SW 1271 (cell line): ENCODE results near the gene PACSIN3.
"Not testable (repeated sequence)": the region's sequence is repeated elsewhere in the genome, so short reads cannot be mapped to it uniquely, and the experiment has no call there.

ENCODE experiments used
- DNase-seq, 2 experiments: peaks; one replicate each; lab custom pipeline; 2025; lab: John Stamatoyannopoulos, UW

Gene PACSIN3

DNA sequence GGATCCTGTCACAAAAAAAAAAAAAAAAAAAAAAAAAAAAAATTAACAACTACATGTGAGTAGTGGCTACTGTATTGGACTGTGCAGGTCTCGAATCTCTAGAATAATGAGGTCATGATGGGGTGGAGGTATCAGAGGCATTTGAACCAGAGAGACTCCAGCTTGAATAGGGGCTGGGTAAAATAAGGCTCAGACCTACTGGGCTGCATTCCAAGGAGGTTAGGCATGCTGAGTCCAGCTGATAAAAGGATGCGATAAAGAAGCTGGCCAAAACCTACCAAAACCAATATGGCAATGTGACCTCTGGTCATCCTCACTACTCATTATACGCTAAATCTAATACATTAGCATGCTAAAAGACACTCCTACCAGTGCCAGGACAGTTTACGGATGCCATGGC lies 5.9 kb upstream of the PACSIN3 start:
- DNase-seq: no peak

DNA sequence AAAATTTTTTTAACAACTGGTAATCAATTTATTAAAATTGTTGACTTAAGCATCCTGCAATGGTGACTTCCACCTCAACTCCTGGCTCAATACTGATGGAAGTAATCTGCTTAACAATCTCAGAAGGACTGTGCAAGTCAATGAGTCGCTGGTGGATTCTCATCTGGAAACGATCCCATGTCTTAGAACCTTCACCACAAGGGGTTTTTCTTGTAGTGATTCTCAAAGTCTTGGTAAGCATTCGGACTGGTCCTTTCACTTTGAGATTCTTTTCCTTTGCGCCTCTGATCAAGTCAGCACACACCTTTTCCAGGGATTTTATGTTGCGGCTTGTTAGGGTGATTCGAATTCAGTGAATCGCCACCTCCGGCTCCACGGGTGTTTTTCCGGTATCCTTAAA lies 4.9 kb upstream of the PACSIN3 start:
- DNase-seq: not testable (repeated sequence)

DNA sequence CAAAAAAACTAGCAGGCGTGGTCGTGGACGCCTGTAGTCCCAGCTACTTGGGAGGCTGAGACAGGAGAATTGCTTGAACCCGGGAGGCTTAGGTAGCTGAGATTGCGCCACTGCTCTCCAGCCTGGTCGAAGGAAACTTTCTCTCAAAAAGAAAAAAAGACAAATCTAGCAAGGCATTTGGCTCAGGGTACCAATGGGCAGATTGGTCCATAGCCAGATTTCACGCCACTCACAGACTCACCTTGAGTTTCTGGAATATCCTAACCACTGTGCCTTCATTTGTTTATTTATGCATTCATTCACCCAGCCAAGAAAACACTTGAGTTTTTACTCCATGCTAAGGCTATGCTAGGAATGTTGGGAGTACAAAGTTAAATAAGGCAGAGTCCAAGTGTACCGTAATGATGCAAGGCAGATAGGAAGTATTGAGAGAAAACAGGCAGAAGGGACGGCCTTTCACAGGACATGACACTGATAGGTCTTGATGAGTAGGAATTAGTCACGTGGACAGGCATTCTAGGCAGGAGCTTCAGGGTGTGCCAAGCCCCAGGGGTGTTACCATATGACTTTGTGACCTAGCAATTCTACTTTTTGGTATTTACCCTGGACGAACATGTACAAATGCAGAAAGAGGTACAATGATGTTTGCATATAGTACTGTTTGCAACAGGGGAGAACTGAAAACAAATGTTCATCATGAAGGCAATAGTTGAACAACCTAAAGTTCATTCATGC lies 3.0 kb upstream of the PACSIN3 start:
- DNase-seq: peak in 1 of 2 experiments; percentile 12

DNA sequence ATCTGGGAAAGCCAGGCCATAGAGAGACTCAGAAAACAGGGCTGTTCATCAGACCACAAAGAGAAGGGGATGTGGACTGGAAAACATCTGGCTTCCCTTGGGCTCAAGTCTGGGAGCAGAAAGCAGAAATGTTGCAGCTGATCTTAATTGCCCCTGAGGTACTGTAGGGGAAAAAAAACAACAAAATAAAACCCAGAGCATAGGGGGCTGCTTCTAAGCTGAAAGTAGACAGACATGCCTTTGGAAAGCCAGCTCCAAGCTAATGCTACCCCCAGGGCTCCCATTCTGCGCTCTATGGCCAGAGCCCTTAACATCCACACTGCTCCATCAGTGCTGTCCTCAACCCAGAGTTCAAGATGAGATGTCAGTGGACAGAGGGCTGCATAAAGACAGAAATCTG lies 2.0 kb upstream of the PACSIN3 start:
- no peak for DNase-seq

- no peak for DNase-seq
Measured at GRCh38 chr11:47187723-47188122, 1.5 kb upstream of the PACSIN3 start.

DNA sequence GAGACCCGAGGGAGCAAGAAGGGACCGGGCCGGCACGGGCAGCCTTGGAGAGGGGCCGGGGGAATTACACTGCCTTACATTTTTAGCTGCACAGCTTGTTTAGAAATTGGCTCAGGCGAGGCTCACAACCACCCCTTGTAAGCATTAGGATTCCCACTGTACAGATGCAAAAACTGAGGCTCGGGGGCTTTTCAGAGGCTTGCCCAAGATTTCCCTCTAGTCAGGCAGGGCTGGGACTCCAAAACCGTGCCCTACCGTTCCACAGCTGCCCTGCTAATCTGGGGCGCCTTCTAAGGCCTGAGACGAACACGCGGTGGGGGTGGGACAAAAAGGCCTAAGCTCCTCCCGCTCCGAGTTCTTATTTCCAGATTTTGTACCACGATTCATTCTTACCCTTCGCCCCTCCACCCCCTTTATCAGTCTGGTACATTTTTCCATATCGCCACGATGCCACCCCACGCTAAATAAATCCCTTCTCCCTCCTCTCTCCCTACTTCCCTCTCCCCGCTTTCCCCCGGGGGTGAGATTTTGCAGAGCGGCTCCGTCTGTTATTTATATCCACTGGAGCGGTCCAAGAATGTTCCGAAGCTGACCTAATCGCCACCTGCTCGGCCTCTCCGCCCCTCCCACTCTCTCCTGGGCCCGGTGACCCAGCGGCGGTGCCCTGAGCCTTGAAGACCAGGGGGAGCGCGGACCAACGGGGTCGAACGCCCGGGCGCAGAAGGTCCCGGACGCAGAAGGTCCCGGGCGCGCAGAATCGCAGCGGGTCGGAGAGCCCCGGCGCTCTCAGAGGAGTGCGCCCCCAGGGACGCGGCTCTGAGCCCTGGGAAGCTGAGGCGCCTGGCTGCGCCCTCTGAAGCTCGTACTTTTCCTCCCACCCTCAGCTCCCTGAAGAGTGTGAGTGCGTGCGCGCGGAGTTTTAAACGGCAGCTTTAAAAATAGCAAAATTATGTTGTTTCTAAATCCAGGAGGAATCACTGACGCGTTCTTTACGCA lies 764 bp upstream of the PACSIN3 start:
- no peak for DNase-seq

DNA sequence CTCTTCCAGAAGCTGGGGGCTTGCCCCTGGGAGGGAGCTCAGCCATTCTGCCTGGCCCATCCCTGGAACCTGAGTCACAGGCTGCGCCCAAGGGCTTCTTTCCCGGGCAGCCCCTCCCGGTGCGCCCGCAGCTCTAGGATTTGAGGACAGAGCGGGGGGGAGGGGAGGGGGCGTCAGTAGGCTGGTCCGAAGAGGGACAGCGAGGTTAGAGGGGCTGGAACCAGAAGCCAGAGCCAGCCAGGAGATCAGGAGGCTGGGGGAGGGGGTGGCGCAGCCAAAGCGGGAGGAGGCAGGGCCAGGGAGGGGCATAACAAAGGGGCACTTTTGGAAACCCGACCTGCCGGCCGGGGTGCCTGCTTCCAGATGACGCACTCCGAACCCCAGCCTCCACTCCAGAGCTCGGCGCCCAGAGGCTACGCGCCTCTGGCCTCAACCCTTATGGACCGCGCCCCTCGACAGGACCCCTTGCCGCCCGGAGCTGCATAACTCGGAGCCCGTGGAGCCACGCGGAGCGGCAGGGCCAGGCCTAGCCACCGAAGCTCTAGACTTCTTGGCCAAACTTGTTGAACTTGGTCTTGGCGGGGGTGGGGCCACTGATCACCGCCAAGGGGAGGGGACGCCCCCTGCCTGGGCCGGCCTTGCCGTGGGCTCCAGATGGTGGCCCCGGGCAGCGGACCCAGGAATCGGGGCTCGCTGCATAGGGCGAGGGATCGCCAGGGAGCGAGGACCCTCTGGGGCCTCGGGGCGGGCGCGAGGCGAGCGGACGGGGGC lies 744 bp downstream of the PACSIN3 start:
- DNase-seq: peak in 1 of 2 experiments; percentile 25

GRCh38 chr11:47184711-47185304 lies 1.4 kb downstream of the PACSIN3 start:
- DNase-seq: no peak

GRCh38 chr11:47183969-47184368 lies 2.3 kb downstream of the PACSIN3 start:
- DNase-seq: no peak

DNA sequence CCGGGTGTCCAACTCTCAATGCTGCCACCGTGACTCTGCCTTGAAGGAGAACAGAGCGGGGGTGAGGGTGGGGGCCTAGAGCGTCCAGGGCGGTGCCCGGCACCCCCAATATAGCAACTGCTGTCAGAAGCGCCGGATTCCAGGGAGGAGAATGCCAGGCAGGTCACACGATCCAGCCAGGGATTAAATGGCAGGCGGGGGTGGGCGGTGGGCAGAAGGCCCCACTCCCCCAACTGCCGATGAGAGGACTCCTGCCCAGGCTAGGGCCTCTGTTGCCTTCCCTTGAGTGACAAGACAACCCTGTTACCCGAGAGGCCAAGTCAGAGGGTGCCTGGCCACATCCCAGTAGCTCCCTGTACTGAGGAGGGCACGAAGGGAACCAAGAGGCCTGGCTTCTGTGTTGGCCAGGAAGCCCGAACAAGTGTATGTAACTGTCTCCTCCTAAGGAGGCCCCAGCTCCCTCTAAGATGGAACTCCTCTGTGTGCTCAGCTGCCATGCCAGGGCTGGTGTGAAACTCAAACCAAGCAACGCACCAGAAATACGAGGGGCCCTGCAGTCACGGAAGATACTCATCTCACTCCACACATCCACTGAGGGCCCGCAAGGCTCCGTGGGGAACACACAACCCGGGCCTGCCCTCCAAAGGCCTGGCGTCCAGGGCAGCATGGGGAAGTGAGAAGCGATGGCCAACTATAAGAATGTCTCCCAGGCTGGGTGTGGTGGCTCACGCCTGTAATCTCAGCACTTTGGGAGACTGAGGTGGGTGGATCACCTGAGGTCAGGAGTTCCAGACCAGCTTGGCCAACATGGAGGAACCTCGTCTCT lies 3.0 kb downstream of the PACSIN3 start:
- no peak for DNase-seq

GRCh38 chr11:47182380-47182779 lies 3.9 kb downstream of the PACSIN3 start:
- DNase-seq: no peak

DNA sequence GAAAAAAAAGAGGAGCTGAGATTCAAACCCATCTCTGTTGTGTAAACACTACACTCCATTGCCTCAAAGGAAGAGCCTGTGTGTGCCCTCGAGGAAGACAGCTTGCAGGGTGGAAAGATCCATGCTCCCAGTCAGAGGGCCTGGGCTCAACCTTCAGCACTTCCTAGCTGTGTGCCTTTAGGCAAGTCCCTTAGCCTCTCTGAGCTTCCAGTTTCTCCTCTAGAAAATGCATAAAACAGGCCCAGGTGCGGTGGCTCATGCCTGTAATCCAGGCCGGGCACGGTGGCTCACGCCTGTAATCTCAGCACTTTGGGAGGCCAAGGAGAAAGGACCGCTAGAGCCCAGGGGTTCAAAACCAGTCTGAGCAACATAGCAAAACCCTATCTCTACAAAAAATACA lies 5.0 kb downstream of the PACSIN3 start:
- DNase-seq: no peak

DNA sequence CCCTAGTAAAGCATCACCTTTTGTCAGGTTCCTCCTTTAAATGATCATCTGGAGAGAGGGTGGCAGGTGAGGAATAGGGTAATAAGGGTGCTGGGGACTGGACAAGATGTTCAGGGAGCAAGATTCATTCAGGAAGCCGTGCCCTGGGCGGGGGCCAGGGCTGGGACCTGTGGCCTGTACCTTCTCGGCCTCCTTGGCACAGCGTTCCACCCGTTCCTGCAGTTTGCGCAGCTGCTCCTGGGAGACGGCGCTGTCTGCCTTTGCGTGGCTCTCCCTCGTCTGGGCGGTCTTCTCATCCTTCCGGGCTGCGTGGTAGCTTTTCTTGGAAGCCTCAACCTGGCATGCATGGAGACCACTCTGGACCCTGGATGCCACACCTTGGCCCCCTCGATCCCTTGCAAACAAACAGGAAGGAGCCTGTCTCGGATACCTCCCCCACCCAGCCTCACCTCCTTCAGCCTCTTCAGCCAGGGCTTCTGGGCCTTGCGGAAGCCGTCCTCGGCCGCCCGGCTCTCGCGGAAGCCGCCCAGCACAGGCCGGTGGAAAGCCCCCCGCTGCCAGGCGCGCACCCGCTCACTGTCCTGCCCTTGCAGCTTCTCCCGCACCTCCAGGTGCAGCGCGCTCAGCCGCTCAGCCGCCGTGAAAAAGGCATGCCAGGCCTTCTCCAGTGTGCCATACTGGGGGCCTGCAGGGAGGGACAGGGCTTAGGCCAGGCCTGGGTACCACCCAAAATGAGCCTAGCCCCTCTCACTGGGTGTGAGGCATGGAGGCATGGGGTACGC lies 6.0 kb downstream of the PACSIN3 start:
- no peak for DNase-seq

- peak in 1 of 2 experiments; percentile 55 for DNase-seq
Measured at GRCh38 chr11:47179655-47179991, 6.6 kb downstream of the PACSIN3 start.

- DNase-seq: no peak
Measured at GRCh38 chr11:47178737-47179654, 7.2 kb downstream of the PACSIN3 start.

GRCh38 chr11:47178316-47178715 lies 7.9 kb downstream of the PACSIN3 start:
- DNase-seq: no peak

- DNase-seq: no peak
Measured at GRCh38 chr11:47177846-47178245, 8.4 kb downstream of the PACSIN3 start.

DNA sequence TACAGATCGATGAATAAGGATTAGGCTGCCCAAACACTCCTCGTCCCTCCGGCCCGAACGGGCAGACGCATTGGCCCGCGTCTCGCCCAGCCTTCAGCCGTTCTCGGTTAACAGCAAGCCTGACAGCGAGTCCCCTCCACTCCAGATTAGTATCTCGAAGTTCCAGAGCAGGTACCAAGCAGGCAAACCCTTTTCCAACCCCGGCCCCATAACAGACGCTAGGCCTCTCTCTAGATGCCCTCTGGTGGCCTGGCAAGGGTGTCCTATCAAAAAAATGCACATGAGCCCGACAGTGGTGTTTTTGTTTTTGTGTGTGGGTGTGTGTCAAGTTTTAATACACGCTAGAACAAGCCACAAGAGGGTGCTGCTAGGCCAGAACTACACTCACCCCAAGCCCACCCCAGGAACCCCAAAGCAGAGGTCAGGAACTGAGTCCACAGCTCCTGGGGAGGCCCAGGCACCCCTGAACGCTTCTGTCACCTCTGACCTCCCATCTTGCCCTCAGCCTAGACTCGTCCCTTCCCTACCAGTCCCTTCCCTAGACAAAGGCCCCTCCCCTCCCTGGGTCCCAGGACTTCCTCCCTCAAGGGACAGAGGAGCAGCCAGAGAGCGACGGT lies 8.9 kb downstream of the PACSIN3 start:
- DNase-seq: peak; percentile 68 to 73
